Astrocyte (in vitro differentiated cells and primary cell): ENCODE data around the gene CFAP298. TPM values are rescaled to one million over a fixed set of nuclear protein-coding genes. Genes with fewer than 3 reads are reported as not detected.

Source experiments
- DNase-seq: peaks from one replicate; pipeline ENCODE4 v3.0.0-alpha.2; 2010; ENCODE audit warnings: low read depth
- FAIRE-seq: peaks from 2 replicates; lab custom pipeline; 2011; peaks lifted over from hg19 to GRCh38; lab: Jason Lieb, UNC
- H2AFZ ChIP-seq: 2 replicates; pipeline ENCODE4 v1.6.0; 2012; ENCODE audit warnings: low read depth, low read length, inconsistent platforms
- H3K27ac ChIP-seq: 2 replicates; pipeline ENCODE4 v1.5.1; 2011; ENCODE audit warnings: low read depth, low read length, inconsistent platforms
- H3K27me3 ChIP-seq: 2 replicates; pipeline ENCODE4 v1.6.0; 2011; ENCODE audit warnings: low read length, inconsistent platforms; ENCODE audit not compliant: insufficient read depth
- H3K36me3 ChIP-seq: 2 replicates; pipeline ENCODE4 v1.5.1; 2011; ENCODE audit warnings: low read length, inconsistent platforms; ENCODE audit not compliant: insufficient read depth
- H3K4me1 ChIP-seq: 2 replicates; pipeline ENCODE4 v1.5.1; 2011; ENCODE audit warnings: low read length, inconsistent platforms; ENCODE audit not compliant: insufficient read depth
- H3K4me2 ChIP-seq: 2 replicates; pipeline ENCODE4 v1.6.0; 2012; ENCODE audit warnings: low read length, inconsistent platforms
- H3K4me3 ChIP-seq: 2 replicates; pipeline ENCODE4 v1.5.1; 2011; ENCODE audit warnings: low read depth, mild to moderate bottlenecking, low read length, inconsistent platforms; ENCODE audit not compliant: insufficient read depth
- H3K79me2 ChIP-seq: 2 replicates; pipeline ENCODE4 v1.6.0; 2012; ENCODE audit warnings: mild to moderate bottlenecking, low read length, inconsistent platforms; ENCODE audit not compliant: insufficient read depth
- H3K9ac ChIP-seq: 2 replicates; pipeline ENCODE4 v1.6.0; 2012; ENCODE audit warnings: mild to moderate bottlenecking, low read length, inconsistent platforms
- H3K9me3 ChIP-seq: 2 replicates; pipeline ENCODE4 v1.5.1; 2012; ENCODE audit warnings: low read depth, mild to moderate bottlenecking, low read length, inconsistent platforms; ENCODE audit not compliant: insufficient read depth
- H4K20me1 ChIP-seq: 2 replicates; pipeline ENCODE4 v1.6.0; 2012; ENCODE audit warnings: low read length, inconsistent platforms; ENCODE audit not compliant: insufficient read depth
- H3K27ac Mint-ChIP-seq: one replicate; pipeline ENCODE4 v1.8.0; 2021; ENCODE audit warnings: mild to moderate bottlenecking, mixed read lengths; ENCODE audit not compliant: unreplicated experiment
- H3K27me3 Mint-ChIP-seq: one replicate; pipeline ENCODE4 v1.8.0; 2021; ENCODE audit warnings: low read depth, mixed read lengths; ENCODE audit not compliant: unreplicated experiment
- H3K36me3 Mint-ChIP-seq: one replicate; pipeline ENCODE4 v1.8.0; 2021; ENCODE audit warnings: low read depth, mixed read lengths; ENCODE audit not compliant: unreplicated experiment
- H3K4me1 Mint-ChIP-seq: one replicate; pipeline ENCODE4 v1.8.0; 2021; ENCODE audit warnings: low read depth, mixed read lengths; ENCODE audit not compliant: unreplicated experiment
- H3K4me3 Mint-ChIP-seq: one replicate; pipeline ENCODE4 v1.8.0; 2021; ENCODE audit warnings: mild to moderate bottlenecking, moderate library complexity, mixed read lengths; ENCODE audit not compliant: unreplicated experiment
- H3K9me3 Mint-ChIP-seq: one replicate; pipeline ENCODE4 v1.8.0; 2021; ENCODE audit warnings: mild to moderate bottlenecking, mixed read lengths; ENCODE audit not compliant: unreplicated experiment
- EZH2 ChIP-seq: IDR thresholded peaks from 2 replicates; pipeline ENCODE4 v1.6.1; 2012; ENCODE audit warnings: mild to moderate bottlenecking, low read length, inconsistent platforms; ENCODE audit not compliant: insufficient read depth
- total RNA-seq: library from RNA; stranded (reverse); gene quantifications from 2 replicates; pipeline ENCODE4 v1.2.1, GENCODE V29; 2021
- TF ChIP-seq, protein P1 (sequence below): IDR thresholded peaks from 2 replicates; pipeline ENCODE4 v1.5.1; 2011; ENCODE audit warnings: low read depth, mild to moderate bottlenecking, inconsistent platforms, low read length, moderate library complexity; ENCODE audit not compliant: insufficient read depth

Gene CFAP298
- total RNA-seq, 1 donor from 2014 or later: 28.7 TPM

GRCh38 chr21:32599091-32599490 is 13.1 kb downstream of the CFAP298 start:
- Histone ChIP-seq H3K4me1 (peaks cover 11% of the 10 kb centered on the region), H3K4me3 (no peak overlapping the region), H3K36me3 (peaks cover 9% of the 10 kb centered on the region), H3K79me2 (no peaks in the 10 kb centered on the region), H4K20me1 (no peaks in the 10 kb centered on the region), H2AFZ (no peak overlapping the region), H3K9me3 (no peaks in the 10 kb centered on the region), H3K9ac (no peak overlapping the region), H3K27me3 (no peaks in the 10 kb centered on the region), H3K4me2 (no peak overlapping the region), H3K27ac (no peak overlapping the region)
- Mint-ChIP-seq H3K27me3 (peaks cover 2% of the 10 kb centered on the region), H3K4me3 (no peak overlapping the region), H3K27ac (no peak overlapping the region), H3K4me1 (peaks cover 5% of the 10 kb centered on the region), H3K9me3 (no peaks in the 10 kb centered on the region), H3K36me3 (peaks cover 1% of the 10 kb centered on the region)
- no peak for FAIRE-seq
- TF ChIP-seq, protein P1, sequence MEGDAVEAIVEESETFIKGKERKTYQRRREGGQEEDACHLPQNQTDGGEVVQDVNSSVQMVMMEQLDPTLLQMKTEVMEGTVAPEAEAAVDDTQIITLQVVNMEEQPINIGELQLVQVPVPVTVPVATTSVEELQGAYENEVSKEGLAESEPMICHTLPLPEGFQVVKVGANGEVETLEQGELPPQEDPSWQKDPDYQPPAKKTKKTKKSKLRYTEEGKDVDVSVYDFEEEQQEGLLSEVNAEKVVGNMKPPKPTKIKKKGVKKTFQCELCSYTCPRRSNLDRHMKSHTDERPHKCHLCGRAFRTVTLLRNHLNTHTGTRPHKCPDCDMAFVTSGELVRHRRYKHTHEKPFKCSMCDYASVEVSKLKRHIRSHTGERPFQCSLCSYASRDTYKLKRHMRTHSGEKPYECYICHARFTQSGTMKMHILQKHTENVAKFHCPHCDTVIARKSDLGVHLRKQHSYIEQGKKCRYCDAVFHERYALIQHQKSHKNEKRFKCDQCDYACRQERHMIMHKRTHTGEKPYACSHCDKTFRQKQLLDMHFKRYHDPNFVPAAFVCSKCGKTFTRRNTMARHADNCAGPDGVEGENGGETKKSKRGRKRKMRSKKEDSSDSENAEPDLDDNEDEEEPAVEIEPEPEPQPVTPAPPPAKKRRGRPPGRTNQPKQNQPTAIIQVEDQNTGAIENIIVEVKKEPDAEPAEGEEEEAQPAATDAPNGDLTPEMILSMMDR: no peak
- TF ChIP-seq EZH2: no peak
- no peak for DNase-seq

- Histone ChIP-seq H3K9ac (no peak overlapping the region), H3K27me3 (no peaks in the 10 kb centered on the region), H3K4me1 (peaks cover 11% of the 10 kb centered on the region), H3K4me2 (peak overlapping the region; percentile 35), H3K79me2 (no peaks in the 10 kb centered on the region), H3K9me3 (no peaks in the 10 kb centered on the region), H2AFZ (no peak overlapping the region), H3K36me3 (no peaks in the 10 kb centered on the region), H3K27ac (peak overlapping the region; percentile 60), H4K20me1 (no peaks in the 10 kb centered on the region), H3K4me3 (no peak overlapping the region)
- no peaks in the 10 kb centered on the region for H3K9me3 Mint-ChIP-seq
- H3K27me3 Mint-ChIP-seq: peaks cover 7% of the 10 kb centered on the region
- no peak for TF ChIP-seq EZH2
- TF ChIP-seq, protein P1: no peak
- no peak overlapping the region for H3K4me3 Mint-ChIP-seq
- DNase-seq: peak; percentile 94
- no peaks in the 10 kb centered on the region for H3K36me3 Mint-ChIP-seq
- peak; percentile 72 for FAIRE-seq
- peak overlapping the region; percentile 28 for H3K27ac Mint-ChIP-seq
- H3K4me1 Mint-ChIP-seq: peaks cover 5% of the 10 kb centered on the region
Measured at GRCh38 chr21:32597205-32597604, 15.0 kb downstream of the CFAP298 start.

DNA sequence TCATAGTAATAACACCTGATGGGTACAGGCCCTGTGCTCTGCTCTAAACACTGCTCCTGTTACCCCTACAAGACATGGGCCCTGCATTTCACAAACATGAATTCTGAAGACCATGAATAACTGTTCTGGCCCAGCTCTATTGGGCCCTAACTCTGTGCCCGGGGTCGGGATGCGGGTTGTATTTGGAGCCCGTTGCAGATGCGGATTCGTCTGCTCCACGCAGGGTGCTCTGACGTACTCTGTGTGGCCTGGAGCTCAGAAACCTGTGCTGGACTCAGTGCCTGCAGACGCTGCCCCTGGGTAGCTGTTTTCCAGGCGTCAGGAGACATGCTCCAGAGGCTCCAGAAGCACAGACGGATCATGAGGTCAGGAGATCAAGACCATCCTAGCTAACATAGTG is 16.7 kb downstream of the CFAP298 start:
- Histone ChIP-seq H2AFZ (no peak overlapping the region), H4K20me1 (no peaks in the 10 kb centered on the region), H3K27me3 (no peaks in the 10 kb centered on the region), H3K27ac (no peak overlapping the region), H3K4me3 (no peak overlapping the region), H3K9me3 (no peaks in the 10 kb centered on the region), H3K79me2 (no peaks in the 10 kb centered on the region), H3K36me3 (no peaks in the 10 kb centered on the region), H3K4me2 (no peak overlapping the region), H3K4me1 (peaks cover 11% of the 10 kb centered on the region), H3K9ac (no peak overlapping the region)
- DNase-seq (no peak), FAIRE-seq (no peak)
- H3K27me3 Mint-ChIP-seq: peaks cover 10% of the 10 kb centered on the region
- no peak overlapping the region for H3K27ac Mint-ChIP-seq
- H3K9me3 Mint-ChIP-seq: no peaks in the 10 kb centered on the region
- no peaks in the 10 kb centered on the region for H3K36me3 Mint-ChIP-seq
- peaks cover 5% of the 10 kb centered on the region for H3K4me1 Mint-ChIP-seq
- no peak for TF ChIP-seq EZH2
- TF ChIP-seq, protein P1: no peak
- no peak overlapping the region for H3K4me3 Mint-ChIP-seq
